Retinal pigment epithelial cell (primary cell): ENCODE measurements around the gene MEIKIN.

ENCODE experiments used
- DNase-seq: peaks from one replicate; pipeline ENCODE4 v3.0.0-alpha.2; 2010; ENCODE audit warnings: low read depth
- H3K4me3 ChIP-seq: 2 replicates; pipeline ENCODE4 v1.5.1; 2011; ENCODE audit warnings: mild to moderate bottlenecking, low read length, control low read depth, moderate library complexity
- CTCF ChIP-seq: conservative IDR thresholded peaks from 2 replicates; pipeline ENCODE4 v1.5.1; 2011; ENCODE audit warnings: low read depth, low read length, control low read depth, inconsistent platforms

The MEIKIN gene

GRCh38 chr5:131990716-131991115 lies 45.3 kb upstream of the MEIKIN start:
- TF ChIP-seq CTCF = no peak
- DNase-seq = no peak
- no peak overlapping the region for H3K4me3 ChIP-seq

- DNase-seq = no peak
- no peak overlapping the region for H3K4me3 ChIP-seq
- TF ChIP-seq CTCF = no peak
Observed at GRCh38 chr5:131988601-131989000, 43.1 kb upstream of the MEIKIN start.

- TF ChIP-seq CTCF = no peak
- DNase-seq = no peak
- no peak overlapping the region for H3K4me3 ChIP-seq
Observed at GRCh38 chr5:131987251-131987650, 41.8 kb upstream of the MEIKIN start.

GRCh38 chr5:131986161-131986912 lies 40.9 kb upstream of the MEIKIN start:
- no peak for TF ChIP-seq CTCF
- no peak overlapping the region for H3K4me3 ChIP-seq
- DNase-seq = no peak

GRCh38 chr5:131984956-131985665 lies 39.6 kb upstream of the MEIKIN start:
- TF ChIP-seq CTCF = no peak
- no peak for DNase-seq
- H3K4me3 ChIP-seq = no peak overlapping the region

GRCh38 chr5:131983244-131983771 lies 37.8 kb upstream of the MEIKIN start:
- no peak for DNase-seq
- H3K4me3 ChIP-seq = no peak overlapping the region
- no peak for TF ChIP-seq CTCF
